ENCODE data around the gene ZNRF3.

The ZNRF3 gene

GRCh38 chr22:28956506-28956905 is 73.1 kb downstream of the ZNRF3 start:
- no peak for DNase-seq

GRCh38 chr22:28958611-28959010 is 75.2 kb downstream of the ZNRF3 start:
- no peak for DNase-seq

GRCh38 chr22:28962042-28962554 is 78.7 kb downstream of the ZNRF3 start:
- no peak for DNase-seq

- no peak for DNase-seq
Observed at GRCh38 chr22:28963362-28963761, 80.0 kb downstream of the ZNRF3 start.

- DNase-seq = no peak
Observed at GRCh38 chr22:28967163-28967665, 83.8 kb downstream of the ZNRF3 start.

GRCh38 chr22:28967969-28968368 is 84.6 kb downstream of the ZNRF3 start:
- DNase-seq = no peak

- no peak for DNase-seq
Observed at GRCh38 chr22:28969401-28970168, 86.2 kb downstream of the ZNRF3 start.

GRCh38 chr22:28973352-28973751 is 90.0 kb downstream of the ZNRF3 start:
- no peak for DNase-seq

GRCh38 chr22:28977060-28977459 is 93.7 kb downstream of the ZNRF3 start:
- no peak for DNase-seq

- DNase-seq = no peak
Observed at GRCh38 chr22:28977481-28977971, 94.2 kb downstream of the ZNRF3 start.

GRCh38 chr22:28978158-28978557 is 94.8 kb downstream of the ZNRF3 start:
- DNase-seq = no peak

- DNase-seq = no peak
Observed at GRCh38 chr22:28978863-28979796, 95.8 kb downstream of the ZNRF3 start.

- DNase-seq = no peak
Observed at GRCh38 chr22:28980326-28980725, 97.0 kb downstream of the ZNRF3 start.

GRCh38 chr22:28981818-28982499 is 98.6 kb downstream of the ZNRF3 start:
- no peak for DNase-seq

- DNase-seq = no peak
Observed at GRCh38 chr22:28983190-28983589, 99.8 kb downstream of the ZNRF3 start.

GRCh38 chr22:28983788-28984441 is 100.5 kb downstream of the ZNRF3 start:
- no peak for DNase-seq

GRCh38 chr22:28984482-28985158 is 101.2 kb downstream of the ZNRF3 start:
- DNase-seq = no peak

GRCh38 chr22:28985581-28986290 is 102.4 kb downstream of the ZNRF3 start:
- DNase-seq = no peak

- no peak for DNase-seq
Observed at GRCh38 chr22:28986366-28986765, 103.0 kb downstream of the ZNRF3 start.

- no peak for DNase-seq
Observed at GRCh38 chr22:28988457-28988856, 105.1 kb downstream of the ZNRF3 start.

GRCh38 chr22:28989035-28989464 is 105.7 kb downstream of the ZNRF3 start:
- no peak for DNase-seq

Measured in right forelimb (tissue), 1 donor.